Activated CD8-positive, alpha-beta T cell treated with anti-CD3 and anti-CD28 coated beads for 36 hours (primary cell): ENCODE results near the gene RPSA. TPM values are rescaled to one million over a fixed set of nuclear protein-coding genes. Genes with fewer than 3 reads are reported as not detected.
A peak's percentile ranks its signal among the peaks of the same experiment; 100 is the strongest.

Experiments used
- ATAC-seq: fragments of 200-7000 bp; cut with Tn5 transposase; one replicate; pipeline ENCODE4 v1.10.0; 2021; ENCODE audit warnings: mild to moderate bottlenecking, moderate library complexity
- CTCF ChIA-PET: fragments of 350-600 bp; sonication (Branson Sonifier 250); formaldehyde crosslinking; loops from one replicate; lab custom pipeline; 2021; ENCODE audit warnings: antibody characterized with exemption; lab: Charles Lee
- POLR2A ChIA-PET: fragments of 350-600 bp; sonication (Branson Sonifier 250); formaldehyde crosslinking; loops from one replicate; lab custom pipeline; 2021; ENCODE audit warnings: antibody characterized with exemption; lab: Charles Lee
- DNase-seq: peaks from one replicate; pipeline ENCODE4 v3.0.0-alpha.2; 2020
- H3K27ac Mint-ChIP-seq: one replicate; pipeline ENCODE4 v1.8.0; 2021; ENCODE audit warnings: mild to moderate bottlenecking, mixed read lengths
- H3K27me3 Mint-ChIP-seq: one replicate; pipeline ENCODE4 v1.8.0; 2021; ENCODE audit warnings: mixed read lengths
- H3K36me3 Mint-ChIP-seq: one replicate; pipeline ENCODE4 v1.8.0; 2021; ENCODE audit warnings: low read depth, mixed read lengths
- H3K4me1 Mint-ChIP-seq: one replicate; pipeline ENCODE4 v1.8.0; 2021; ENCODE audit warnings: low read depth, mixed read lengths
- H3K4me3 Mint-ChIP-seq: one replicate; pipeline ENCODE4 v1.8.0; 2021; ENCODE audit warnings: mild to moderate bottlenecking, moderate library complexity, mixed read lengths
- H3K9me3 Mint-ChIP-seq: one replicate; pipeline ENCODE4 v1.8.0; 2021; ENCODE audit warnings: mixed read lengths
- CTCF ChIP-seq: fragments of 200-600 bp; IDR thresholded peaks from one replicate; pipeline ENCODE4 v1.8.0; 2022; ENCODE audit warnings: antibody characterized with exemption, mild to moderate bottlenecking
- intact Hi-C: fragments of 100-400 bp; cut with micrococcal nuclease; formaldehyde crosslinking; loops from one replicate; pipeline ENCODE4 v1.10.0; 2022
- total RNA-seq, 2 experiments: library from RNA; stranded (reverse); gene quantifications; one replicate each; pipeline ENCODE4 v1.2.3, GENCODE V29; 2021

The RPSA gene
- total RNA-seq, 2 experiments from 2014 or later: 3,048 to 3,061 TPM

DNA sequence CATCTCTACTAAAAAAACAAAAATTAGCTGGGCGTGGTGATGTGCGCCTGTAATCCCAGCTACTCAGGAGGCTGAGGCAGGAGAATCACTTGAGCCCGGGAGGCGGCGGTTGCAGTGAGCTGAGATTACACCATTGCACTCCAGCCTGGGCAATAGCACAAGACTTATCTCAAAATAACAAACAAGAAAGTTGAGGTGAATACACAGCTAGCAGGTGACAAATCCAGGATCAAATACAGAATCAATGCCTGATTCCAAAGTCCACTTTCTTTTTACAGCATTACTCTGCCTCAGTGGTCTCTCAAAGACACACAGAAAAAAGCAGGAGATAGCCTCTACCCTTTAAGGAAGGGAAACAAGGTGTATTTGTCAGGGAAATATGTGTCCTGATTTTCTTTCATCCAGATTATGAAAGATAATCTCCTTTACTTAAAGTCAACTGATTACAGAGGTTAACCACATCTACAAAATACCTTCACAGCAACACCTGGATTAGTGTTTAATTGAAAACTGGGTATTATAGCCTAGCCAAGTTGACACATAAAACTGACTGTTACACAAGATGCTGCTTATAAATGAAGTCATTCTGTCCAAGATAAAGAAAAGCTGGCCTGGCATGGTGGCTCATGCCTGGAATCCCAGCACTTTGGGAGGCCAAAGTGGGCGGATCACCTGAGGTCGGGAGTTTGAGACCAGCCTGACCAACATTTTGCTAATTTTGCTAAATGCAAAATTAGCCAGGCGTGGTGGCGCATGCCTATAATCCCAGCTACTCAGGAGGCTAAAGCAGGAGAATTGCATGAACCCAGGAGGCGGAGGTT is 27.4 kb upstream of the RPSA start:
- no peaks in the 10 kb centered on the region for H3K36me3 Mint-ChIP-seq
- DNase-seq (no peak), ATAC-seq (no peak)
- no peaks in the 10 kb centered on the region for H3K27me3 Mint-ChIP-seq
- no peaks in the 10 kb centered on the region for H3K9me3 Mint-ChIP-seq
- no peak for TF ChIP-seq CTCF
- ChIA-PET CTCF (interaction anchor here (0.7 to 10.9 kb wide), 9 partner anchors 9 to 189 kb away, joined by 3 to 167 read pairs (median 4); no protein-coding TSS in a partner anchor), POLR2A (interaction anchor here (2.1 kb wide), 1 partner anchor 27 kb away, joined by 9 read pairs; the partner anchor contains the start of gene RPSA)
- H3K4me1 Mint-ChIP-seq: peaks cover 5% of the 10 kb centered on the region
- intact Hi-C loops: loop anchor here (5.0 to 10.0 kb wide), 2 partner anchors 87 to 184 kb away; partner anchors contain the start of gene XIRP1
- no peak overlapping the region for H3K27ac Mint-ChIP-seq
- no peak overlapping the region for H3K4me3 Mint-ChIP-seq

- POLR2A ChIA-PET: no interaction called here
- intact Hi-C loops: loop anchor here (5.0 to 10.0 kb wide), 2 partner anchors 87 to 185 kb away; partner anchors contain the start of gene XIRP1
- no peak for DNase-seq
- no peak for ATAC-seq
- no peak for TF ChIP-seq CTCF
- Mint-ChIP-seq H3K4me1 (peaks cover 6% of the 10 kb centered on the region), H3K27me3 (no peaks in the 10 kb centered on the region), H3K9me3 (no peaks in the 10 kb centered on the region), H3K27ac (no peak overlapping the region), H3K36me3 (peaks cover 2% of the 10 kb centered on the region), H3K4me3 (no peak overlapping the region)
- CTCF ChIA-PET: interaction anchor here (0.7 to 10.9 kb wide), 3 partner anchors 81 to 190 kb away, joined by 3 to 167 read pairs (median 3); no protein-coding TSS in a partner anchor
Measured at GRCh38 chr3:39379778-39380155, 26.8 kb upstream of the RPSA start.

DNA sequence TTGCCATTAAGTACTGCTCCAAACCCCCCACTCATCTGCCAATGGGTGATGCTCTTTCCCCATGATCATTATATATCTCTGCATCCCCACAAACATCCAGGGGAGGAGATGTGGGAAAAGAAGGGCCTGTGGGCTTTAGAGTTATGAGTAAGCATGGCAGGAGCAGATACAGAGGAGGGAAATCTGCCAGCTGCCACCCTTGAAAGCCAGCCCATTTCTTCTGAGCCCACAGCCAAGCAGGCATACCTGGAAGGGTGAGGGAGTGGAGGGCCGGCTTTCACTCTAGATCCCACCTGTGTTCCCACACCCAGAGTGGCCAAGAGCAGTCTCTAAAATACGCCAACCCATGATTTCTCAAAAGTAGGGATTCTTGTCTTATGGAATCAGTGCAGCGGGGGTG is 25.1 kb upstream of the RPSA start:
- DNase-seq: no peak
- Mint-ChIP-seq H3K27ac (no peak overlapping the region), H3K4me1 (peaks cover 20% of the 10 kb centered on the region), H3K27me3 (no peaks in the 10 kb centered on the region), H3K4me3 (no peak overlapping the region), H3K9me3 (no peaks in the 10 kb centered on the region), H3K36me3 (peaks cover 10% of the 10 kb centered on the region)
- no peak for ATAC-seq
- ChIA-PET CTCF (interaction anchor here (10.9 kb wide), 1 partner anchor 90 kb away, joined by 167 read pairs; no protein-coding TSS in a partner anchor), POLR2A (interaction anchor here (1.3 kb wide), 1 partner anchor 26 kb away, joined by 4 read pairs; no protein-coding TSS in a partner anchor)
- intact Hi-C loops: no loop called here
- no peak for TF ChIP-seq CTCF

- intact Hi-C loops: no loop called here
- Mint-ChIP-seq H3K36me3 (peaks cover 15% of the 10 kb centered on the region), H3K9me3 (no peaks in the 10 kb centered on the region), H3K27ac (peak within 1 kb of the TSS; percentile 99), H3K4me3 (peak within 1 kb of the TSS; percentile 94), H3K27me3 (no peaks in the 10 kb centered on the region), H3K4me1 (peaks cover 39% of the 10 kb centered on the region)
- DNase-seq (peak; percentile 91), ATAC-seq (peak; percentile 84)
- CTCF ChIA-PET: no interaction called here
- TF ChIP-seq CTCF: peak; percentile 45
- POLR2A ChIA-PET: interaction anchor here (0.5 to 7.6 kb wide), 2 partner anchors 28 to 926 kb away, joined by 3 to 170 read pairs; partner anchors contain the start of gene RPSA
Measured at GRCh38 chr3:39383045-39383880, 23.3 kb upstream of the RPSA start, which contains the start of gene SLC25A38. TSS of gene SLC25A38 (plus strand) at chr3:39383370. CDS start at chr3:39383725, 355 bp downstream.
